ENCODE measurements around the gene RAB3A. TPM values are rescaled to one million over a fixed set of nuclear protein-coding genes. Genes with fewer than 3 reads are reported as not detected.
A peak's percentile ranks its signal among the peaks of the same experiment; 100 is the strongest.

RAB3A gene
- total and polyA plus RNA-seq, 9 of the 15 experiments (the other 6 are each of a cell fraction or from before 2014, with no cell fraction given), result 0.17 to 5.1 (median 0.90) TPM; not detected in 1

DNA sequence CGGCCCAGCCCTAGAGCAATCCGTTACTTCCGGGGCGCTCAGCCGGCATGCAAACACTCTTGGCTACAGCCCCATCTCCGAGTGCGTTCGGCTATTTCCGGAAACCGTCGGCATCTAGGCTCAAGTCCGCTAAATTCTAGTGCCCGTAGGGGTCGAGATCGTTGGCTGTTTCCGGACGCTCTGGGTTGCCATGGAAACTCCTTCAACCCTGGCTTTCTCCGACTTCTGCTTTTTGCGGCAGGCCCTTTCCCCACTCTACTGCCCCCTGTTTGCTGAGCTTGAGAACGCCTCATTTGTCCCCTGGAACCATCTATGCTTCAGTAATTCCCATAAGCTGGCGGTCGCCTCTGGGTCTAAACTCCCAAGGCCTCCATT is 51.4 kb downstream of the RAB3A start (continued):
- TF ChIP-seq, protein P1, sequence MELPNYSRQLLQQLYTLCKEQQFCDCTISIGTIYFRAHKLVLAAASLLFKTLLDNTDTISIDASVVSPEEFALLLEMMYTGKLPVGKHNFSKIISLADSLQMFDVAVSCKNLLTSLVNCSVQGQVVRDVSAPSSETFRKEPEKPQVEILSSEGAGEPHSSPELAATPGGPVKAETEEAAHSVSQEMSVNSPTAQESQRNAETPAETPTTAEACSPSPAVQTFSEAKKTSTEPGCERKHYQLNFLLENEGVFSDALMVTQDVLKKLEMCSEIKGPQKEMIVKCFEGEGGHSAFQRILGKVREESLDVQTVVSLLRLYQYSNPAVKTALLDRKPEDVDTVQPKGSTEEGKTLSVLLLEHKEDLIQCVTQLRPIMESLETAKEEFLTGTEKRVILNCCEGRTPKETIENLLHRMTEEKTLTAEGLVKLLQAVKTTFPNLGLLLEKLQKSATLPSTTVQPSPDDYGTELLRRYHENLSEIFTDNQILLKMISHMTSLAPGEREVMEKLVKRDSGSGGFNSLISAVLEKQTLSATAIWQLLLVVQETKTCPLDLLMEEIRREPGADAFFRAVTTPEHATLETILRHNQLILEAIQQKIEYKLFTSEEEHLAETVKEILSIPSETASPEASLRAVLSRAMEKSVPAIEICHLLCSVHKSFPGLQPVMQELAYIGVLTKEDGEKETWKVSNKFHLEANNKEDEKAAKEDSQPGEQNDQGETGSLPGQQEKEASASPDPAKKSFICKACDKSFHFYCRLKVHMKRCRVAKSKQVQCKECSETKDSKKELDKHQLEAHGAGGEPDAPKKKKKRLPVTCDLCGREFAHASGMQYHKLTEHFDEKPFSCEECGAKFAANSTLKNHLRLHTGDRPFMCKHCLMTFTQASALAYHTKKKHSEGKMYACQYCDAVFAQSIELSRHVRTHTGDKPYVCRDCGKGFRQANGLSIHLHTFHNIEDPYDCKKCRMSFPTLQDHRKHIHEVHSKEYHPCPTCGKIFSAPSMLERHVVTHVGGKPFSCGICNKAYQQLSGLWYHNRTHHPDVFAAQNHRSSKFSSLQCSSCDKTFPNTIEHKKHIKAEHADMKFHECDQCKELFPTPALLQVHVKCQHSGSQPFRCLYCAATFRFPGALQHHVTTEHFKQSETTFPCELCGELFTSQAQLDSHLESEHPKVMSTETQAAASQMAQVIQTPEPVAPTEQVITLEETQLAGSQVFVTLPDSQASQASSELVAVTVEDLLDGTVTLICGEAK (IDR thresholded peaks at IDR 0.05), result peak; percentile 81
- TF ChIP-seq, protein P1 (CRISPR knock-in tag; IDR thresholded peaks at IDR 0.05), result no peak
- TF ChIP-seq FOS (IDR thresholded peaks at IDR 0.05; ENCODE audit: extremely low read depth, insufficient read length) (no peak), ZNF124 (CRISPR knock-in tag; IDR thresholded peaks at IDR 0.05) (no peak), ZC3H11A (IDR thresholded peaks at IDR 0.05; ENCODE audit: low read depth, low read length) (no peak), NFXL1 (CRISPR knock-in tag; IDR thresholded peaks at IDR 0.05) (no peak), HDAC1 (IDR thresholded peaks at IDR 0.05) (peak in 1 of 2 experiments; percentile 77; a peak in 2 of 4 replicates), ZNF76 (CRISPR knock-in tag; IDR thresholded peaks at IDR 0.05; ENCODE audit: borderline replicate concordance) (no peak), ZNF431 (CRISPR knock-in tag; IDR thresholded peaks at IDR 0.05) (no peak), HDAC3 (IDR thresholded peaks at IDR 0.05; ENCODE audit: borderline replicate concordance, partially characterized antibody) (no peak), BCOR (IDR thresholded peaks at IDR 0.05) (no peak), RNF2 (IDR thresholded peaks at IDR 0.05) (no peak), TEAD4 (IDR thresholded peaks at IDR 0.05; ENCODE audit: low read length) (no peak; the same call in 1 of the 2 replicates), TEAD4 (CRISPR knock-in tag; IDR thresholded peaks at IDR 0.05; ENCODE audit: borderline replicate concordance) (no peak), BCL6 (CRISPR knock-in tag; IDR thresholded peaks at IDR 0.05) (no peak), HNRNPUL1 (IDR thresholded peaks at IDR 0.05; ENCODE audit: low read length) (no peak), PHF20 (IDR thresholded peaks at IDR 0.05; ENCODE audit: partially characterized antibody) (no peak), NCOA2 (IDR thresholded peaks at IDR 0.05; ENCODE audit: partially characterized antibody in 2 of 2) (no peak), TAF7 (tag; IDR thresholded peaks at IDR 0.05) (no peak)
- TF ChIP-seq, protein P2, sequence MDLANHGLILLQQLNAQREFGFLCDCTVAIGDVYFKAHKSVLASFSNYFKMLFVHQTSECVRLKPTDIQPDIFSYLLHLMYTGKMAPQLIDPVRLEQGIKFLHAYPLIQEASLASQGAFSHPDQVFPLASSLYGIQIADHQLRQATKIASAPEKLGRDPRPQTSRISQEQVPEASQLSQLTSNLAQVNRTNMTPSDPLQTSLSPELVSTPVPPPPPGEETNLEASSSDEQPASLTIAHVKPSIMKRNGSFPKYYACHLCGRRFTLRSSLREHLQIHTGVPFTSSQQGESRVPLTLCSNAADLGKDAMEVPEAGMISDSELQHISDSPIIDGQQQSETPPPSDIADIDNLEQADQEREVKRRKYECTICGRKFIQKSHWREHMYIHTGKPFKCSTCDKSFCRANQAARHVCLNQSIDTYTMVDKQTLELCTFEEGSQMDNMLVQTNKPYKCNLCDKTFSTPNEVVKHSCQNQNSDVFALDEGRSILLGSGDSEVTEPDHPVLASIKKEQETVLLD (IDR thresholded peaks at IDR 0.05), result no peak
- TF ChIP-seq, protein P3, sequence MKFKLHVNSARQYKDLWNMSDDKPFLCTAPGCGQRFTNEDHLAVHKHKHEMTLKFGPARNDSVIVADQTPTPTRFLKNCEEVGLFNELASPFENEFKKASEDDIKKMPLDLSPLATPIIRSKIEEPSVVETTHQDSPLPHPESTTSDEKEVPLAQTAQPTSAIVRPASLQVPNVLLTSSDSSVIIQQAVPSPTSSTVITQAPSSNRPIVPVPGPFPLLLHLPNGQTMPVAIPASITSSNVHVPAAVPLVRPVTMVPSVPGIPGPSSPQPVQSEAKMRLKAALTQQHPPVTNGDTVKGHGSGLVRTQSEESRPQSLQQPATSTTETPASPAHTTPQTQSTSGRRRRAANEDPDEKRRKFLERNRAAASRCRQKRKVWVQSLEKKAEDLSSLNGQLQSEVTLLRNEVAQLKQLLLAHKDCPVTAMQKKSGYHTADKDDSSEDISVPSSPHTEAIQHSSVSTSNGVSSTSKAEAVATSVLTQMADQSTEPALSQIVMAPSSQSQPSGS (CRISPR knock-in tag; IDR thresholded peaks at IDR 0.05), result no peak
